Rectal smooth muscle tissue (tissue), 1 donor: ENCODE measurements around the gene SETD3.

Experiments
- H3K27ac ChIP-seq: one replicate; pipeline ENCODE4 v1.7.0; 2013; ENCODE audit warnings: low read depth, low read length, inconsistent platforms
- H3K27me3 ChIP-seq: one replicate; pipeline ENCODE4 v1.7.0; 2013; ENCODE audit warnings: low read length; ENCODE audit not compliant: control insufficient read depth, insufficient read depth
- H3K36me3 ChIP-seq: one replicate; pipeline ENCODE4 v1.7.0; 2013; ENCODE audit warnings: low read length; ENCODE audit not compliant: control insufficient read depth, insufficient read depth
- H3K4me1 ChIP-seq: one replicate; pipeline ENCODE4 v1.7.0; 2013; ENCODE audit warnings: low read length; ENCODE audit not compliant: control insufficient read depth, insufficient read depth
- H3K4me3 ChIP-seq: one replicate; pipeline ENCODE4 v1.7.0; 2013; ENCODE audit warnings: low read length
- H3K9ac ChIP-seq: one replicate; pipeline ENCODE4 v1.7.0; 2013; ENCODE audit warnings: low read length

Gene SETD3

DNA sequence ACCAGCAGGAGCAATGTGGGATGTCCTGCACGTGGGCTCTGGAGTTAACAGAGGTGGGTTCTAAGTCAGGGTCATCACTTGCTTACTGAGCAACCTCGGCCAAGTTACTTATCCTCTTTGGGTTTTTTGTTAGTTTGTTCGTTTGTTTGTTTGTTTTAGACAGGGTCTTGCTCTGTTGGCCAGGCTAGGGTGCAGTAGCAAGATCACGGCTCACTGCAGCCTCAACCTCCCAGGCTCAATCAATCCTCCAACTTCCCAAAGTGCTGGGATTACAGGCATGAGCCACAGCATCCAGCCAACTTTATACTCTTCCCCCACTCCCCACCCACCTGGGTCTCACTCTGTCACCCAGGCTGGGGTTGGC, 78.4 kb downstream of the SETD3 start:
- Histone ChIP-seq H3K27me3 (no peaks in the 10 kb centered on the region), H3K4me1 (no peaks in the 10 kb centered on the region), H3K36me3 (peaks cover 25% of the 10 kb centered on the region), H3K27ac (no peak overlapping the region), H3K4me3 (no peak overlapping the region), H3K9ac (no peak overlapping the region)

DNA sequence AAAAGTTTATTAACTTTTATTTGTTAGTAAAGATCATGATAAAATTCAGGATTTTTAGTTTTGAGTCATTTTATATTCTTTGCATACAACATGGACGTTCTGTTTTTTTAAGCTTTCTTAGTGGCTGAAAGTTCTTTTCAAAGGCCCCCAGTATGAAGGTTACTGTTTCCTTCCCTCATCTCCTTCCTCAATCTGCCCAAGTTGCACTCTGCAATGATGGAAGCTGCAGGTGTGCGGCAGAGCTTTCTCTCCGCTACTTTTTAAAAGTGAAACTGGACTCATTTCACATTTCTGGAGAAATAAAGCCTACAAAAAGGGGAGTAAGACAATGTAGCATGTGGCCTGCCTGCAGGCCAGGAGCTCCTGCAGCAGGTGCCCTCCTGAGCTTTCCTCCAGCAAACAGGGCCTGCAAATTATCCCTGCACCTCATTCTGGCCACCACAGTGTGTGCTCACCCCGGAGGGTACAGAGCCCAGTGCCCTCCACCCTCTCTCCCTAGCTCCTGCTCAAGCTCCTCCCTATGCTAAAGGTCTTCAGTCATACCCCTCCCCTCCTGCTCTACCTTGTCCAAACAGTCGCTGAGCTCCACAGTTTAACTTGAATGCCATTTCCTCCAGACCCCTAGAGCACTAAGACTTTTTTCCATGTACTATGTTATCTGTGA, 78.9 kb downstream of the SETD3 start:
- Histone ChIP-seq H3K36me3 (peaks cover 29% of the 10 kb centered on the region), H3K4me3 (no peak overlapping the region), H3K9ac (no peak overlapping the region), H3K27ac (no peak overlapping the region), H3K27me3 (no peaks in the 10 kb centered on the region), H3K4me1 (no peaks in the 10 kb centered on the region)

DNA sequence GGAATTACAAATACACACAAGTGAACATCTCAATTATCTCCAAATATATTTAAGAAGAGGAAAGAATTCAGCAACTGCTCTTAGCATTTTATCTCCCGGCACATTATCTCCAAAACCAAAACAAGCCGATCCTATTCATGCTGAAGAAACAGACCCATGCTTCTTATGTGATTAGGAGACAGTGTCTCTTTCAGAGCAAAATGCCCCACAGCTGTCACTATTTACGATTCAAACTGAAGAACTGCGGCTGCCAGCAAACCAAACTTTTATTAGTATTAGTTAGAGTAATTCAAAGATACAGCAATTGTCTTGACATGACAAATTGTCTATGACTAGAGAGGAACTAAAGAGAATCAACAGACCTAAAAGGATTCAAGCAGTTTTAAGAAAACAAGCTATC, 79.4 kb downstream of the SETD3 start:
- no peaks in the 10 kb centered on the region for H3K27me3 ChIP-seq
- no peaks in the 10 kb centered on the region for H3K4me1 ChIP-seq
- H3K27ac ChIP-seq, result no peak overlapping the region
- H3K4me3 ChIP-seq, result no peak overlapping the region
- H3K36me3 ChIP-seq, result peaks cover 29% of the 10 kb centered on the region
- H3K9ac ChIP-seq, result no peak overlapping the region

DNA sequence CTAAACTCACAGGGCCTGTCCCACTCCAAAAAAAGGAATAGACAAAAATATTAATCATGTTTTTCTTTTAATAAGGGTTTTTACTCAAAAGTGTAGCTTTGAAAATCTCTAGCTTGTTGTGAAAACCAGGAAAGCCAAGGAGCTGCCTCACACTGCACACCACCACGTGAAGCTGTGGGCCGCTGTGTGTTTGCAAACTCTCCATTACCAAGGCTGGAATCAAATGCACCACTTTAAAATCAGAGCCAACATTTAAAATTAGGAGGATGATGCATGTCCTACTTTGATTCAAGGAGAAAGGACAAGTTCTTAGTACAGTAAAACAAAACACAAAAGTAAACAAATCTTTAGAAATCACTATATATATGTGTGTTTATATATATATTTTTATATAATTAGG, 83.0 kb downstream of the SETD3 start:
- H3K9ac ChIP-seq, result no peak overlapping the region
- H3K27ac ChIP-seq, result no peak overlapping the region
- H3K27me3 ChIP-seq, result no peaks in the 10 kb centered on the region
- peaks cover 23% of the 10 kb centered on the region for H3K36me3 ChIP-seq
- H3K4me1 ChIP-seq, result no peaks in the 10 kb centered on the region
- no peak overlapping the region for H3K4me3 ChIP-seq

DNA sequence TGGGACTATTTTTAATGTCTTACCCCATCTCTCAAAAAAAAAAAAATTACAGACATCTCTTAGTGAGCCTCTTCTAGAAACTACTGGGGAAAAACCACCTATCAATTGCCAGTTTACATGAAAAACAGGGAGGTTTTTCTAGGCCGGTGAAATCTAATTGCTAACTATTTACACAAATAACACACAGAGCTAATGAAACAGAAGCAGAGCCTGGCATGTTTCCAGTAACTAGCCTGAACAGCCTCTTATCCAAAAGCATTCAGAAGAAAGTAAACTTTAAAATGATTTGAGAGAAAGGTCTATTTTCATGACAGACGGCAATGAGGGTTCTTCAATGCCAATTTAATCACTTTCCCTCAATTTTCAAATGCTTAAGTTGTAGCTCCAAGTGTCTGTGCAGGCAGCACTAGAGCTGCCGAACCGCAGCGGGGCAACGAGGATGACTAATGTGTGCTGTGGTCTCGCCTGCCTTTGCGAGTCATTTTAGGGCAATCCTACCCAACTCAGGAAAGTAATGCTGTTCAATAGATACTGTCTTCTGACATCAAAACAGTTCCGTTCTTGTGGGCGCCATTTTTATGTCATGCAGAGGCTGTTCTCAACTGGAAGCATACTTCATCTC, 84.6 kb downstream of the SETD3 start:
- Histone ChIP-seq H3K9ac (no peak overlapping the region), H3K27ac (no peak overlapping the region), H3K4me3 (no peak overlapping the region), H3K27me3 (no peaks in the 10 kb centered on the region), H3K4me1 (no peaks in the 10 kb centered on the region), H3K36me3 (peaks cover 23% of the 10 kb centered on the region)

DNA sequence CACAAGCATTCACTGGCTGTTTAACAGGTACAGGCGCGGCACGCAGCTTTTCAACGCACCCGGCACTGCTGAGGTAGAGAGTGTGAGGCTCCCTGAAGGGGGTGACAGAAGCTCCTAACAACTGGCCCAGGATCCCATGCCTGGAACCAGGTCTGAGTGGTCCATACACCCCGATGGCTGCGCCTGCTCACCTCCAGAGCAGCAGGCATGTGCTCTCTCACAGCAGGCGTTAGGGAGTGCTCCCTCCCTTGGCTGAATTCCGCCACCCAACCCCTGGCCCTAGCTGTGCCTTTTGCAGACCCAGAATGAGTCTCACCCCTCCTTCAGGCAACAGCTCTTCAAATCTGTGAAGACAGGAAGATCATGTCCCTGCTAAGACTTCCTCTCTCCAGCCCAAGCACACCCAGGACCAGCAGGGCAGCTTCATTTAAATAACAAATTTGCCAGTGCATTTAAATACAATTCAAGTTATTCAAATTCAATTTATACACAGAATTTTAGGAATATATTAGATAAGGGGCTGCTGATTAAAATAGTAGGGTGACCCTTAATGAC, 86.0 kb downstream of the SETD3 start:
- no peak overlapping the region for H3K4me3 ChIP-seq
- H3K27ac ChIP-seq, result no peak overlapping the region
- H3K4me1 ChIP-seq, result no peaks in the 10 kb centered on the region
- peaks cover 23% of the 10 kb centered on the region for H3K36me3 ChIP-seq
- no peak overlapping the region for H3K9ac ChIP-seq
- H3K27me3 ChIP-seq, result no peaks in the 10 kb centered on the region

DNA sequence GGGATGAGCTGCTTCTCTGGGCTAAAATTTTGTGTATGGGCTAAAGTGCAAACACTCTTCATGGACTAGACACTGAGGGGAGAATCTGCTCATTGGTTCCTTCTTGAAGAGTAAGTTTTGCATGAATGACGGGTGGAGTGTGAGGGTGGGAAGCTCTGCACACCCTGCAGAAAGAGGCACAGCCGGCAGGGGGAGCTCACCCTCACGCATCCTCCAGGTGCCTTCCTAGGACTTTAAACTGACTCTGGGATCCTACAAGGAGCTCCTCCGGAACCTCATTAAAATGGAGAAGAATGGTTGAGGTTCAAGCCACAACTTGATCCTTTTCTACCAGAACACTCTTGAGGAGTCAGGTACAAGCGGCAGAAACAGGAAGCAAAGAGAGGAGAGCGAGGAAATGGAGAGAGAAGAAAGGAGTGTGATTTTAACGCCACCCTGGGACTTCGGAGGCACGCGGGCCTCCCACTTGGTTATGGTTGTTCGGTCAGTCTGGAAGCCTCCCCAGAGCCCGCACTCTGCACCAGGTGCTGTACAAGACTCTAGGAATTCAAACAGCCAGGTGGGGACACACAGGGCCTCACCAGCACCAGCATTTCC, 87.5 kb downstream of the SETD3 start:
- no peak overlapping the region for H3K27ac ChIP-seq
- H3K9ac ChIP-seq, result no peak overlapping the region
- H3K4me1 ChIP-seq, result no peaks in the 10 kb centered on the region
- H3K36me3 ChIP-seq, result peaks cover 12% of the 10 kb centered on the region
- no peaks in the 10 kb centered on the region for H3K27me3 ChIP-seq
- no peak overlapping the region for H3K4me3 ChIP-seq

DNA sequence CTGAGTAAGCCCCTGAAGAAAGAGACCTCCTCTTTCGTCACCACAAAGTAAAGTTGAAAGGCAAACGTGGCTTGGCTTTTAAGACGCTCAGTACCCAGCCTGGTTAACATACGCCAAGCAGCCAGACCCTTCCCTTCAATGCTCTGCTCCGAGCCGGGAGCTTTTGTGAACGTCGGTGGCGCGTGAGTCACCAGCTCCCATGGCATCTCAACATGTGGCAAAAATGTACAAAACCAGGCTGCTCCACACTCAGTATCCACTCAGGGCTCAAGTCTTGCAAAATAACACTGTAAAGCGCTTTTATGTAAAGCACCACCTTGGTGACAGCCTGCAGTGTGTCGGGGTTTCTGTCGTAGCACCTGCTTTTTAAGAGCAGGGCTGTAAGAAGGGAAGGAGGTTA, 89.0 kb downstream of the SETD3 start:
- Histone ChIP-seq H3K27me3 (no peaks in the 10 kb centered on the region), H3K27ac (no peak overlapping the region), H3K9ac (no peak overlapping the region), H3K4me3 (no peak overlapping the region), H3K36me3 (peaks cover 3% of the 10 kb centered on the region), H3K4me1 (no peaks in the 10 kb centered on the region)

DNA sequence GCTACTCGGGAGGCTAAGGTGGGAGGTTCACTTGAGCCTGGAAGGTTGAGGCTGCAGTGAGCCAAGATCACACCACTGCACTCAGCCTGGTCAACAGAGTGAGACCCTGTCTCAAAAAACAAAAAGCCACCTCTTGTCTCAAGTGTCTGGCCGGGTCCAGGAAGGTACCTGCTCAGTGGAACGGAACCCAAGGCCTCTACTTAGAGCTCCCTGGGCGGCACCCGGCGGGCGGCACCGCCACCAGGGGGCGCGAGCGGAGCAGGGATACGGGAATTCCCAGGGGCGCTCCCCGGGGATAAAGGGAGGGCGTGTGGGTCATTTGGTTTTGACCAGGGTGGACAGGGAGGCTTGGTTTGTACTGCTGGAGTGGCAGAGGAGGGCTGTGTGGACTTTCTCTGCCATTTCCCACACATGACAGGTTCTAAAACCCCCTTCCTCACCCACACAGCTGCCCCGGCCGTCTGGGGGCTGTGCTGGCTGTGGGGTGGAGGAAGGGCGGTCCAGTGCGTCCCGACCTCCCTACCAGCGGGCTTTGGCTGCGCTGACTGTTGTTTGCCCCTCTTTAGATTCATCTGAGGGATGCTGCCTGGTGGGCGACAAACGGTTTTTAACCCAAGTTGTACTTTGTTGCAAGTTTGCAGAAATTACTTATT, 91.4 kb downstream of the SETD3 start:
- no peak overlapping the region for H3K9ac ChIP-seq
- peaks cover 9% of the 10 kb centered on the region for H3K27me3 ChIP-seq
- H3K4me1 ChIP-seq, result no peaks in the 10 kb centered on the region
- H3K36me3 ChIP-seq, result peaks cover 3% of the 10 kb centered on the region
- H3K4me3 ChIP-seq, result no peak overlapping the region
- no peak overlapping the region for H3K27ac ChIP-seq

DNA sequence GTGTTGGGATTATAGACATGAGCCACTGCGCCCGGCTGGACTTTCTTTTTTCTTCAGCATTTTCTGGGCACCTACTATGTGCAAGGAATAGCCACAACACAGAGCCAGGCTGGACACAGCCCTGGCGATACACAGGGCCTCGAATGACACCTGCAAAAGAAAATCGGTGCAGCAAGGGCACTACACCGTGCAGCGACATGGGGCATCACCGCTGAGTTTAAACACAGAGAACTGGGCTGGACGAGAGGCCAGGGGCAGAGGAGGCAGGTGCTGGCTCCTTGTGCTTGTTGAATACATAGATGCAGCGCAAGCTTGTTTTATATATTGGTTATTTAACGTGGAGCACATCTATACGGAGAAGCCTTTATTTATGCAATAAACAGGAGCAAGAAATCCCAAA, 92.4 kb downstream of the SETD3 start:
- no peak overlapping the region for H3K9ac ChIP-seq
- H3K27me3 ChIP-seq, result peaks cover 12% of the 10 kb centered on the region
- H3K4me3 ChIP-seq, result no peak overlapping the region
- no peaks in the 10 kb centered on the region for H3K4me1 ChIP-seq
- no peaks in the 10 kb centered on the region for H3K36me3 ChIP-seq
- H3K27ac ChIP-seq, result no peak overlapping the region

DNA sequence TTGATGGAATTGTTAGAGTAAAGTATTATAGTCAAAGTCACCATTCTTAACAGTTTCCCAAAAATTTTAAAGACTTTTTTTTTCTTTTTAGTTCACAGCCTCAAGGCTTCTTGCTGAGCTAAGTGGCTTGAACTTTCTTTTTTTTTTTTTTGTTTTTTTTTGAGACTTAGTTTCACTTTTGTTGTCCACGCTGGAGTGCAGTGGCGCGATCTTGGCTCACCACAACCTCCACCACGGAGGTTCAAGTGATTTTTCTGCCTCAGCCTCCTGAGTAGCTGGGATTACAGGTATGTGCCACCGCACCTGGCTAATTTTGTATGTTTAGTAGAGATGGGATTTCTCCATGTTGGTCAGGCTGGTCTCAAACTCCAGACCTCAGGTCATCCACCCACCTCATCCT, 92.8 kb downstream of the SETD3 start:
- peaks cover 15% of the 10 kb centered on the region for H3K27me3 ChIP-seq
- H3K27ac ChIP-seq, result no peak overlapping the region
- no peaks in the 10 kb centered on the region for H3K4me1 ChIP-seq
- H3K4me3 ChIP-seq, result no peak overlapping the region
- no peaks in the 10 kb centered on the region for H3K36me3 ChIP-seq
- H3K9ac ChIP-seq, result no peak overlapping the region

DNA sequence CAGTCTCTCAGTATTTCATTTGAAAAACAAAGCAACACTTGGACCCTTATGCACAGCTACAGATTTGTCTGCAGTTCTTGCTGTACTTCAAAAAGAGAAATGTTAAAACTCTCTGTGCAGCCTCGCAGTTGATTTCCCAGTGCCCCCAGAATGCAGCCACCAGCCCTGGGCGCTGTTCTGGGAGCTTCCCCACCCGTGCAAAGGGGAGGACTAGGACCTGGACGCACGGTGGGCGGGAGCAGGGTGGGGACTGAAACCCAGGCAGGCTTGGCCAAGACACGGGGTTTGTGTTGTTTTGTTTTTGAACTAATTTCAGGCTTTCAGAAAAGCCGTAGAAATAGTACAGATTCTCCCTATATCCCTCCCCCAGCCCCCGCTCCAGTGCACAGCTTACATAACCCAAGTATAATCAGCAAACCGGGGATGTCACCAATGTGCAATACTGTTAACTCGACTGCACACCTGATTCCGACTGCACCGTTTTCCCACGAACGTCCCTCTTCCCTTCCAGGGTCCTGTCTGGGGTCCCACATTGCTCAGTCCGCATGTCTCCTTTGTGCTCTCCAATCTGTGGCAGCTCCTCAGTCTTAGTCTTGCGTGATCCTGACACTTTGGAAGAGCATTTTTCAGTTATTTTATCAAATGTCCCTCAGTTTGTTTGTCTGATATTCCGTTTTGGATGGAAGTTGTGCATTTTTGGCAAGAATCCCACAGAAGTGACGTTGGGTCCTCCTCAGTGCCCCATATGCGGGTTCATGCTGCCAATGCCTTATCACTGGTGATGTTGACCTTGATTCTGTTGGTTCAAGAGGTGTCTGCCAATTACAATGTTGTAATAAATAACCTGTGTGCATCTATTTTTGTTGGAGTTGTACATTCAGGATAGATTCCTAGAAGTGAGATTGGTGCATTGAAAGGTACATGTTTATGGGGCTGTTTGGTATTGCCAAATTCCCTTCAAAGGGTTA, 95.9 kb downstream of the SETD3 start:
- H3K27me3 ChIP-seq, result peaks cover 19% of the 10 kb centered on the region
- H3K4me3 ChIP-seq, result no peak overlapping the region
- H3K27ac ChIP-seq, result no peak overlapping the region
- no peak overlapping the region for H3K9ac ChIP-seq
- H3K4me1 ChIP-seq, result no peaks in the 10 kb centered on the region
- no peaks in the 10 kb centered on the region for H3K36me3 ChIP-seq
